ENCODE results near the gene OTUB2. TPM values are rescaled to one million over a fixed set of nuclear protein-coding genes. Genes with fewer than 3 reads are reported as not detected.

The OTUB2 gene
- total RNA-seq, 8 experiments from 2014 or later = 0.81 to 5.5 (median 3.9) TPM

DNA sequence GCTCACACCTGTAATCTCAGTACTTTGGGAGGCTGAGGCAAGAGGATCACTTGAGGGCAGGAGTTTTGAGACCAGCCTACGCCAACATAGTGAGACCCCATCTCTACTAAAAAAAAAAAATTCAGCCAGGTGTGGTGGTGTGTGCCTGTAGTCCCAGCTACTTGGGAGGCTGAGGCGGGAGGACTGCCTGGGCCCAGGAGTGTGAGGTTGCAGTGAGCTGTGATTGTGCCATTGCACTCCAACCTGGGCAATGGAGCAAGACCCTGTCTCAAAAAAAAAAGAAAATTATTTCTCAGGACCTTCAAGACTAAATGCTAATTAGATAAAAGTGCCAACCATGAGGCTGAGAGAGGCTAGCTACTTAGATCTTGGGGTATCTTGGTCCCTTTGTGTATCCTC, 23.5 kb downstream of the OTUB2 start:
- WGBS, 10 experiments = 100% methylated on average over 1 to 2 of the region's 2 CpGs; no CpG with 5 or more reads in 6 of the 10 experiments
- in situ Hi-C loops (cut with MboI; ENCODE audit: low pct_unique_long_range_greater_than_20kb in 2 of 9, low sequenced_read_pairs in 9 of 9, unreplicated experiment in 9 of 9) = no loop called here
- no peak overlapping the region for H3K4me3 ChIP-seq
- no peak overlapping the region for H3K27ac ChIP-seq
- peaks cover 14 to 34% of the 10 kb centered on the region in 2 donors for H3K4me1 ChIP-seq (replicated peaks in 1 of 2)
- no peak for ATAC-seq (replicated peaks in 6 of 8)

GRCh38 chr14:94050231-94050880, 24.2 kb downstream of the OTUB2 start:
- Histone ChIP-seq H3K4me1 (replicated peaks in 1 of 2) (peaks cover 14 to 34% of the 10 kb centered on the region in 2 donors), H3K4me3 (no peak overlapping the region), H3K27ac (no peak overlapping the region)
- WGBS, 10 experiments = 69 to 96% (median 79%) methylated on average over 2 to 5 of the region's 6 CpGs; no CpG with 5 or more reads in 5 of the 10 experiments
- in situ Hi-C loops (cut with MboI; ENCODE audit: low pct_unique_long_range_greater_than_20kb in 2 of 9, low sequenced_read_pairs in 9 of 9, unreplicated experiment in 9 of 9) = no loop called here
- peak in 1 of 8 experiments; percentile 26 for ATAC-seq (replicated peaks in 6 of 8)

DNA sequence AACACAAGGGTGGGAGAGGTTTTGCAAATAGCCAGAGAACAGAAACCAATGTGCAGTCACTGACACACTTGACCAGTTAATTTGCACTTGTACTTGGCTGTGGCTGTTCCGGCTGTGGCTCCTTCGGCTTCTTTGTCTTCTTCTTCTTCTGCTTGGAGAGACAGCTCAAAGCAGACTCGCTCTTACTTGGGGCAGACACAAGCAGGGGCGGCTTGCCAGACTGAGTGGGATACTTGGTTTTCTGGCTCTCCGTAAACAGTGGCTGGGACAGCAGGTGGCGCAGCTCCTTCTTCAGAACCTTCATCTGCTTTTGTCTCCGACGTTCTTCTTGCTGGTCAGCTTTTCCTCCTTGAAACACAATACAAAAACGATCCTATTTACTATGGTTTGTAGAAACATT, 25.0 kb downstream of the OTUB2 start:
- peaks cover 14 to 32% of the 10 kb centered on the region in 2 donors for H3K4me1 ChIP-seq (replicated peaks in 1 of 2)
- H3K4me3 ChIP-seq = no peak overlapping the region
- H3K27ac ChIP-seq = no peak overlapping the region
- peak in 1 of 8 experiments; percentile 40 for ATAC-seq (replicated peaks in 6 of 8)
- in situ Hi-C loops (cut with MboI; ENCODE audit: low pct_unique_long_range_greater_than_20kb in 2 of 9, low sequenced_read_pairs in 9 of 9, unreplicated experiment in 9 of 9) = no loop called here
- WGBS, 10 experiments = 13 to 82% (median 65%) methylated on average over 2 to 8 of the region's 9 CpGs; no CpG with 5 or more reads in 1 of the 10 experiments

GRCh38 chr14:94051779-94052178, 25.6 kb downstream of the OTUB2 start:
- peak in 1 of 8 experiments; percentile 11 for ATAC-seq (replicated peaks in 6 of 8)
- Histone ChIP-seq H3K4me3 (no peak overlapping the region), H3K27ac (no peak overlapping the region), H3K4me1 (replicated peaks in 1 of 2) (peaks cover 14 to 29% of the 10 kb centered on the region in 2 donors)
- in situ Hi-C loops (cut with MboI; ENCODE audit: low pct_unique_long_range_greater_than_20kb in 2 of 9, low sequenced_read_pairs in 9 of 9, unreplicated experiment in 9 of 9) = no loop called here
- 47 to 100% (median 82%) methylated on average over 1 to 3 of the region's 3 CpGs; no CpG with 5 or more reads in 6 of the 10 experiments for WGBS, 10 experiments

GRCh38 chr14:94052199-94052598, 26.1 kb downstream of the OTUB2 start:
- WGBS, 10 experiments = 80 to 88% (median 88%) methylated on average over 1 of the region's 1 CpG; no CpG with 5 or more reads in 7 of the 10 experiments
- no peak overlapping the region for H3K4me3 ChIP-seq
- H3K27ac ChIP-seq = no peak overlapping the region
- H3K4me1 ChIP-seq (replicated peaks in 1 of 2) = peaks cover 14 to 29% of the 10 kb centered on the region in 2 donors
- in situ Hi-C loops (cut with MboI; ENCODE audit: low pct_unique_long_range_greater_than_20kb in 2 of 9, low sequenced_read_pairs in 9 of 9, unreplicated experiment in 9 of 9) = no loop called here
- ATAC-seq (replicated peaks in 6 of 8) = peak in 3 of 8 experiments; percentile 36 to 77 (median 61)

GRCh38 chr14:94052662-94053061, 26.5 kb downstream of the OTUB2 start:
- ATAC-seq (replicated peaks in 6 of 8) = no peak
- WGBS, 10 experiments = 67 to 93% (median 88%) methylated on average over 1 to 2 of the region's 4 CpGs; no CpG with 5 or more reads in 6 of the 10 experiments
- Histone ChIP-seq H3K4me3 (no peak overlapping the region), H3K4me1 (replicated peaks in 1 of 2) (peaks cover 14 to 28% of the 10 kb centered on the region in 2 donors), H3K27ac (no peak overlapping the region)
- in situ Hi-C loops (cut with MboI; ENCODE audit: low pct_unique_long_range_greater_than_20kb in 2 of 9, low sequenced_read_pairs in 9 of 9, unreplicated experiment in 9 of 9) = no loop called here

- WGBS, 10 experiments = 80 to 100% (median 100%) methylated on average over 1 of the region's 1 CpG; no CpG with 5 or more reads in 5 of the 10 experiments
- Histone ChIP-seq H3K4me1 (replicated peaks in 1 of 2) (peaks cover 4 to 13% of the 10 kb centered on the region in 2 donors), H3K27ac (no peak overlapping the region), H3K4me3 (no peak overlapping the region)
- ATAC-seq (replicated peaks in 6 of 8) = no peak
- in situ Hi-C loops (cut with MboI; ENCODE audit: low pct_unique_long_range_greater_than_20kb in 2 of 9, low sequenced_read_pairs in 9 of 9, unreplicated experiment in 9 of 9) = no loop called here
Measured at GRCh38 chr14:94054401-94054800, 28.3 kb downstream of the OTUB2 start.

- peaks cover 0 to 12% of the 10 kb centered on the region in 2 donors for H3K4me1 ChIP-seq (replicated peaks in 1 of 2)
- 95 to 100% (median 100%) methylated on average over 2 to 7 of the region's 7 CpGs; no CpG with 5 or more reads in 5 of the 10 experiments for WGBS, 10 experiments
- no peak for ATAC-seq (replicated peaks in 6 of 8)
- H3K4me3 ChIP-seq = no peak overlapping the region
- in situ Hi-C loops (cut with MboI; ENCODE audit: low pct_unique_long_range_greater_than_20kb in 2 of 9, low sequenced_read_pairs in 9 of 9, unreplicated experiment in 9 of 9) = no loop called here
- no peak overlapping the region for H3K27ac ChIP-seq
Measured at GRCh38 chr14:94054936-94055335, 28.8 kb downstream of the OTUB2 start.

DNA sequence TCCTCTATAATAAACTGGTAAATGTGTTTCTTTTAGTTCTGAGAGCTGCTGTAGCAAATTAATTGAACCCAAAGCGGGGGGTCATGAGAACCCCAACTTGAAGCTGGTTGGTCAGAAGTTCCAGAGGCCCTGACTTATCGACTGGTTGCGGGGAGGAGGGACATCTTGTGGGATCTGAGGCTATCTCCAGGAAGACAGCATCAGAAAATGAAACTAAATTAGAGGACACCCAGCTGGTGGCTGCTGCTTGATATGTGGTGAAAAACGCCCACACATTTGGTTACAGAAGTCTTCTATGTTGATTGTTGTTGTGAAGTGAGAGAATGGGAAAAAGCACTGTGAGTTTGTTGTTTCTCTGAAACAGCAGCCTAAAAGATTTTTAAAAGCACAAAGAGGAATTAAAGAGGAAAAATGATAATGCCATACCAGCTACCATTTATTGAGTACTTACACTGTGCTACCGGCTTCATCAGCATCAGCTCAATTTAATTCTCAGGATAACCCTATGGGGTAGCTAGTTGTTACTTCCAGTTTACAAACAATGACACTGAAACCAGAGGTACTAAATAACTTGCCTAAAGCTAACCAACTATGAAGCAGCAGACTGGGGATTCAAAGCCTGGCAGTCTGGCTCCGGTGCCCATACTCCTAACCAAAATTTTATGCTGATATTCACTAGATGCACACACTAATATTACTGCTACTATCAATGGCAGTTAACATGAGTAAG, 30.6 kb downstream of the OTUB2 start:
- H3K27ac ChIP-seq = no peak overlapping the region
- ATAC-seq (replicated peaks in 6 of 8) = peak in 1 of 8 experiments; percentile 45
- 60 to 100% (median 94%) methylated on average over 1 to 6 of the region's 6 CpGs for WGBS, 10 experiments
- no peak overlapping the region for H3K4me3 ChIP-seq
- in situ Hi-C loops (cut with MboI; ENCODE audit: low pct_unique_long_range_greater_than_20kb in 2 of 9, low sequenced_read_pairs in 9 of 9, unreplicated experiment in 9 of 9) = no loop called here
- peaks cover 0 to 2% of the 10 kb centered on the region in 2 donors for H3K4me1 ChIP-seq (replicated peaks in 1 of 2)

DNA sequence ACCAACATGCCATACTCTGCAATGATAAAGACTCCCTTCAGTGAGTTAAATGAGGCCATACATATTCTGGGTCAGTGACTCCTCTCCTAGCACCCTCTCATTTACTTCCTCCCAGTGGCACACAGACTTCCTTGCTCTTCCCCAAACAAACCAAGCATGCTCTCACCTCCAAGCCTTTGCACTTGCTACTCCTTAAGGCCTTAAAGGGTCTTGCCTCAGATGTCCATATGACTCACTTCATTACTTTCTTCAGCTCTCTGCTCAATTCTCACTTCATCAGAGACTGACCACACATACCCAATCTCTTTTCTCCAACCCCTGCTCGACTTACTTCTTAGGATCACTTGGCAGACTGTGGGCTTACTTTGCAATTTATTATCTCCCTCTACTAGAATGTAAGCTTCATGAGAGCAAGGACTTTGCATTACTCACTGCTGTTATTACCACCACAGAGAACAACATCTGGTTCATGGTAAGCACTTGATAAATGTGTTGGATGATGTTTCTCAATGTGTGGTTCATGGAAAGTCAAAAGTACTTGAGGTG, 32.1 kb downstream of the OTUB2 start:
- H3K4me1 ChIP-seq (replicated peaks in 1 of 2) = no peaks in the 10 kb centered on the region
- WGBS, 10 experiments = 63 to 100% (median 75%) methylated on average over 1 of the region's 1 CpG; no CpG with 5 or more reads in 3 of the 10 experiments
- no peak overlapping the region for H3K4me3 ChIP-seq
- no peak overlapping the region for H3K27ac ChIP-seq
- in situ Hi-C loops (cut with MboI; ENCODE audit: low pct_unique_long_range_greater_than_20kb in 2 of 9, low sequenced_read_pairs in 9 of 9, unreplicated experiment in 9 of 9) = no loop called here
- no peak for ATAC-seq (replicated peaks in 6 of 8)

DNA sequence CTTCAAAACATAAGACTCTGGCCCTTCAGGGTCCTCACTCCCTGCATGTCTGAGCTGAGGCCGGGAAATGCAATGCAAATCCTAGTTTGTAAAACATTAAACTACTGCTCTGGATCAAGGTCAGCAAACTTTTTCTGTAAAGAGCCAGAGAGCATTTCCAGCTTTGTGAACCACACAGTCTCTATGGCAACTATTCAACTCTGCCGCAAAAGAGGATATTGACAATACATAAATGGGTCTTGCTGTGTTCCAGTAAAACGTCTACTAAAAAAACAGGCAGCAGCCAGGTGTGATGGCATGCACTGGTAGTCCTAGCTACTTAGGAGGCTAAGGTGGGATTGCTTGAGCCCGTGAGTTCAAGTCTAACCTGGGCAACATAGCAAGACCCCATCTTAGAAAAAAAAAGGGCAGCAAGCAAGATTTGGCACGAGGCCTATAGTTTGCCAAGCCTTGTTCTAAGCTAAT, 32.6 kb downstream of the OTUB2 start:
- Histone ChIP-seq H3K27ac (no peak overlapping the region), H3K4me1 (replicated peaks in 1 of 2) (no peaks in the 10 kb centered on the region), H3K4me3 (no peak overlapping the region)
- in situ Hi-C loops (cut with MboI; ENCODE audit: low pct_unique_long_range_greater_than_20kb in 2 of 9, low sequenced_read_pairs in 9 of 9, unreplicated experiment in 9 of 9) = no loop called here
- ATAC-seq (replicated peaks in 6 of 8) = peak in 1 of 8 experiments; percentile 66
- 62 to 100% (median 91%) methylated on average over 2 to 4 of the region's 5 CpGs; no CpG with 5 or more reads in 1 of the 10 experiments for WGBS, 10 experiments

- H3K4me3 ChIP-seq = no peak overlapping the region
- no peak for ATAC-seq (replicated peaks in 6 of 8)
- 80 to 100% (median 92%) methylated on average over 1 to 4 of the region's 5 CpGs; no CpG with 5 or more reads in 4 of the 10 experiments for WGBS, 10 experiments
- in situ Hi-C loops (cut with MboI; ENCODE audit: low pct_unique_long_range_greater_than_20kb in 2 of 9, low sequenced_read_pairs in 9 of 9, unreplicated experiment in 9 of 9) = no loop called here
- no peak overlapping the region for H3K27ac ChIP-seq
- H3K4me1 ChIP-seq (replicated peaks in 1 of 2) = no peaks in the 10 kb centered on the region
Measured at GRCh38 chr14:94059998-94060397, 33.9 kb downstream of the OTUB2 start.

DNA sequence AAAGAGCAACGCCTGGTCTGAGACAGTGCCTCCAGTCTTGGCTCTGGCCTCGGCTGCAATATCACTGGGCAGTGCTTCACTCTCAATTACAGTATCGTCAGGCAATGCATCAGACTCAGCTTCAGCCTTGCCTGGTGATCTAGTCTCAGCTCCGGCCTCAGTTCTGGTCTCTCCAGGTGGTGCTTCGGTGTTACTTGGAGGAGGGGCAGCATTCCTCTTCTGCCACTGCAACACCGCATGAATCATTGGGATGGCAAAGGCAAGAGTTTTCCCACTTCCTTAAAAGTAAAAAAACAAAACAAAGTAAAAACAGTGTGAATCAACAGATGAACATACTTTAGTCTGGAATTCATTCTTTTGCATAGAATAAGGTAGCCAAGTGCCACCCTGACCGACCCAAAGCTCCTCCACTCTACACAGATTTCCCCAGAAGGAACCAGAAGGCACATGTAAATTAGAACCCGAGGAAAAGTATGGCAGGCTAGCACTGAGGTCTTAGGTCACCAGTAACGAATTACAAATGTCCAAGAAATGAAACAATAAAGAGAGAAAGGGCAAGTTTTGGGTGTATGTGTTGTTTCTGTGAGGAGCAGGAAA, 36.3 kb downstream of the OTUB2 start:
- in situ Hi-C loops (cut with MboI; ENCODE audit: low pct_unique_long_range_greater_than_20kb in 2 of 9, low sequenced_read_pairs in 9 of 9, unreplicated experiment in 9 of 9) = no loop called here
- Histone ChIP-seq H3K4me1 (replicated peaks in 1 of 2) (peaks cover 0 to 7% of the 10 kb centered on the region in 2 donors), H3K27ac (no peak overlapping the region), H3K4me3 (no peak overlapping the region)
- WGBS, 10 experiments = 33 to 100% (median 77%) methylated on average over 1 to 8 of the region's 9 CpGs
- peak in 2 of 8 experiments; percentile 53 to 74 for ATAC-seq (replicated peaks in 6 of 8)

Data from motor neuron (in vitro differentiated cells).